Parathyroid adenoma (tissue), 2 donors: ENCODE measurements around the gene ALG3.
"Not testable (repeated sequence)": the region's sequence is repeated elsewhere in the genome, so short reads cannot be mapped to it uniquely, and the experiment has no call there.

Source experiments
- H2AFZ ChIP-seq: fragments of 300-600 bp; sonication (generic); one replicate; pipeline ENCODE4 v1.7.0; 2017; ENCODE audit warnings: antibody characterized with exemption, mild to moderate bottlenecking
- H3K27ac ChIP-seq: fragments of 300-600 bp; sonication (generic); one replicate; pipeline ENCODE4 v1.7.0; 2017
- H3K27me3 ChIP-seq: fragments of 300-600 bp; sonication (generic); one replicate; pipeline ENCODE4 v1.7.0; 2017; ENCODE audit warnings: low read length; ENCODE audit not compliant: control insufficient read depth, insufficient read depth
- H3K36me3 ChIP-seq: fragments of 300-600 bp; sonication (generic); one replicate; pipeline ENCODE4 v1.7.0; 2017; ENCODE audit warnings: low read length; ENCODE audit not compliant: control insufficient read depth, insufficient read depth
- H3K4me1 ChIP-seq: fragments of 300-600 bp; sonication (generic); one replicate; pipeline ENCODE4 v1.7.0; 2017; ENCODE audit warnings: control low read depth
- H3K4me2 ChIP-seq: fragments of 300-600 bp; sonication (generic); one replicate; pipeline ENCODE4 v1.7.0; 2017; ENCODE audit warnings: low read length
- H3K4me3 ChIP-seq: fragments of 300-600 bp; sonication (generic); one replicate; pipeline ENCODE4 v1.7.0; 2017; ENCODE audit warnings: low read depth, low read length
- H3K79me2 ChIP-seq: fragments of 300-600 bp; sonication (generic); one replicate; pipeline ENCODE4 v1.7.0; 2017; ENCODE audit warnings: control low read depth
- H3K9ac ChIP-seq: fragments of 300-600 bp; sonication (generic); one replicate; pipeline ENCODE4 v1.7.0; 2017; ENCODE audit warnings: mild to moderate bottlenecking
- H3K9me3 ChIP-seq: fragments of 300-600 bp; sonication (generic); one replicate; pipeline ENCODE4 v1.7.0; 2017; ENCODE audit warnings: low read length; ENCODE audit not compliant: control insufficient read depth
- TF ChIP-seq, protein P1 (sequence below): fragments of 300-600 bp; sonication (generic); IDR thresholded peaks from one replicate; pipeline ENCODE4 v1.7.0; 2017; ENCODE audit warnings: antibody characterized with exemption, mild to moderate bottlenecking
- donor health status: primary hyperparathyroidism.

ALG3 gene

DNA sequence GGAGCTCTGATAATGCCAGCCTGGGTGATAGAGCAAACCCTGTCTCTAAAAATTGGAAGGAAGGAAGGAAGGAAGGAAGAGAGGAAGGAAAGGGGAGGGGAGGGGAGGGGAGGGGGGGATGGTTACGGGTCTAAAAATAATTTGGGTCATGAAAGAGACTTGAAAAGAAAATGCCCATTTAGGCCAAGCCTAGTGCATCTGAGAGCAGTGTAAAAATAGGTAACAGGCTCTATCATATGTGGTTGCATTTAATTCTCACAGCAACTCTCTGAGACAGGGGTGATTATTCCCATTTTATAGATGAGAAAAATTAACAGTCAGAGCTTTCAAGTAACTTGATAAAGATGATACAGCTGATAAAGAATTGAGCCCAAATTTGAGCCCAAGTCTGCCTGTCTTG, 23.5 kb upstream of the ALG3 start:
- H3K79me2 ChIP-seq: no peaks in the 10 kb centered on the region
- peaks cover 3% of the 10 kb centered on the region for H3K4me1 ChIP-seq
- H3K4me3 ChIP-seq: no peak overlapping the region
- no peak overlapping the region for H3K4me2 ChIP-seq
- H3K27ac ChIP-seq: no peak overlapping the region
- H3K9me3 ChIP-seq: no peaks in the 10 kb centered on the region
- H2AFZ ChIP-seq: no peak overlapping the region
- no peaks in the 10 kb centered on the region for H3K27me3 ChIP-seq
- H3K36me3 ChIP-seq: no peaks in the 10 kb centered on the region
- H3K9ac ChIP-seq: no peak overlapping the region
- TF ChIP-seq, protein P1, sequence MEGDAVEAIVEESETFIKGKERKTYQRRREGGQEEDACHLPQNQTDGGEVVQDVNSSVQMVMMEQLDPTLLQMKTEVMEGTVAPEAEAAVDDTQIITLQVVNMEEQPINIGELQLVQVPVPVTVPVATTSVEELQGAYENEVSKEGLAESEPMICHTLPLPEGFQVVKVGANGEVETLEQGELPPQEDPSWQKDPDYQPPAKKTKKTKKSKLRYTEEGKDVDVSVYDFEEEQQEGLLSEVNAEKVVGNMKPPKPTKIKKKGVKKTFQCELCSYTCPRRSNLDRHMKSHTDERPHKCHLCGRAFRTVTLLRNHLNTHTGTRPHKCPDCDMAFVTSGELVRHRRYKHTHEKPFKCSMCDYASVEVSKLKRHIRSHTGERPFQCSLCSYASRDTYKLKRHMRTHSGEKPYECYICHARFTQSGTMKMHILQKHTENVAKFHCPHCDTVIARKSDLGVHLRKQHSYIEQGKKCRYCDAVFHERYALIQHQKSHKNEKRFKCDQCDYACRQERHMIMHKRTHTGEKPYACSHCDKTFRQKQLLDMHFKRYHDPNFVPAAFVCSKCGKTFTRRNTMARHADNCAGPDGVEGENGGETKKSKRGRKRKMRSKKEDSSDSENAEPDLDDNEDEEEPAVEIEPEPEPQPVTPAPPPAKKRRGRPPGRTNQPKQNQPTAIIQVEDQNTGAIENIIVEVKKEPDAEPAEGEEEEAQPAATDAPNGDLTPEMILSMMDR: no peak

DNA sequence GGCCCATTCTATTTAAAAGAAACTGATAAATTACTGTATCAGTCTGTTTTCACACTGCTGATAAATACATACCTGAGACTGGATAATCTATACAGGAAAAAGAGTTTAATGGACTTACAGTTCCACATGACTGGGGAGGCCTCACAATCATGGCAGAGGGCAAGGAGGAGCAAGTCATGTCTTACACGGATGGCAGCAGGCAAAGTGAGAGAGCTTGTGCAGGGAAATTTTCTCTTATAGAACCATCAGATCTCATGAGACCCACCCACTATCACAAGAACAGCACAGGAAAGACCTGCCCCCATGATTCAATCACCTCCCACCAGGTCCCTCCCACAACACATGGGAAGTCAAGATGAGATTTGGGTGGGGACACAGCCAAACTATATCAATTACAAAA, 18.5 kb upstream of the ALG3 start:
- not testable (repeated sequence) for H3K9ac ChIP-seq, H3K9me3 ChIP-seq, H3K4me2 ChIP-seq, H3K4me3 ChIP-seq, H3K36me3 ChIP-seq, H3K27me3 ChIP-seq, H3K4me1 ChIP-seq, H3K27ac ChIP-seq, H2AFZ ChIP-seq, H3K79me2 ChIP-seq

DNA sequence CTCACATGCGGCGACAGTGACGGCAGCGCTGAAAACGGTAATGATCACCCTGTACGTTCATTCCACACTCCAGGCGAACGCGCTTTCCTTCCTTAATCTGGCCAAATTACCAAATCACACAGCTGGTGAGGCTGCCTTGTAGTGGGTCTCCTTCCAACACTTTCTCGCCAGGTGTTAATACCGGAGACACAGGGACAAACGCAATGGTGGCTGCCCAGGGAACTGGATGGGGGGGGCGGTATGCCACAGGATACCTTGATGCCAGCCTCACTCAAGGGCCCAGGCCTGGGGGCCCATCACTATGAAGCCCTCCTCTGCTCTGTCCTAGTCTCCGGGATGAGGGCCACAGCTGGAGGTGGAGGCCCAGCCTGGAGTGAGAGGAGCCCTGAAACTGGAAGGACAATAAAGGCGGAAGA, 14.0 kb upstream of the ALG3 start:
- H3K4me2 ChIP-seq: no peak overlapping the region
- H3K4me3 ChIP-seq: no peak overlapping the region
- peaks cover 5% of the 10 kb centered on the region for H3K27me3 ChIP-seq
- no peaks in the 10 kb centered on the region for H3K36me3 ChIP-seq
- peaks cover 9% of the 10 kb centered on the region for H3K4me1 ChIP-seq
- H3K9me3 ChIP-seq: no peaks in the 10 kb centered on the region
- H3K79me2 ChIP-seq: no peaks in the 10 kb centered on the region
- TF ChIP-seq, protein P1: no peak
- H2AFZ ChIP-seq: peak overlapping the region; percentile 90
- no peak overlapping the region for H3K9ac ChIP-seq
- peak overlapping the region; percentile 15 for H3K27ac ChIP-seq

DNA sequence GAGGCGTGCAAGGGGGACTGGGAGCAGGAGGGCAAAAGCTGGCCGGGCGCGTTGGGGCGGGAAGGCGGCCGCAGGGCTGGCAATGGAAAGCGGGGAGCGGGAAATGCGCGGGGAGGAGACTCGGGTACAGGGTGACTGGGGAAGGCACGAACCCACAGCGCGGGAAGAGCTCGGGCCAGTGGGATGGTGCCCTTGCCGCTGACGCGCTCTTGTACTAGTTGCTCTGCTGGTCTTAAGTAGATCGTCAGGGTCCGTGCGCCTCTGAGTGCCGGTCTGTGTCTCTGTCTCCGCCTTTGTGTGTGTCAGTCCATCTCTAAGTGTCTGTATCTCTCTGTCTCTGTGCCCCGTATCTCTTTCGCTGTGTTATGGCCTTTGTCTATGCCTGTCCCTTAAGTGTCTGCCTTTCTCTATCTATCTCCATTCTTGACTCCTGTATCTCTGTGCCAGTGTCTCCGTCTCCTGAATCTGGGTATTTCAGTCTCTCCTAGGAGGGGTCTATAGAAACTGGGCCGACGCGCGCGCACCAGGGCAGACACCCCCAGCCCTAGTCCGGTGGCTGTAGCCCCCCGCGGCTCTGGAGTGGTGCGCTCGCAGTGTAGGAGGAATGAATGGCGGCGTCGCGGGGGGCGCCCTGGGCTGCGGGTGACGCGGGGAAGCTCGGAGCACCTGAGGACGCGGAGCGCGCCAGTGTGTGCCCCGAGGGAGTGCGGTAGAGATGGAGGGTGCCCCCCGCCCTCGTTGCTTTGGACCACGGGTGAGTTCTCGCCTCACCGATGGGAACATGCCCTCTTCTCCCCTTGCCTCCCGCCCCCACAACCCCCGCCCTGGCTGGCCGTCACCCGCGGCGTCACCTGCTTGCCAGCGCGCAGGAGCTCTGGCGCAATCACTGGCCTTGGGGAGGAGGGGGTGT, 13.3 kb upstream of the ALG3 start:
- H3K9ac ChIP-seq: no peak overlapping the region
- no peaks in the 10 kb centered on the region for H3K36me3 ChIP-seq
- TF ChIP-seq, protein P1: no peak
- peak overlapping the region; percentile 51 for H3K27ac ChIP-seq
- peaks cover 9% of the 10 kb centered on the region for H3K4me1 ChIP-seq
- no peaks in the 10 kb centered on the region for H3K9me3 ChIP-seq
- no peaks in the 10 kb centered on the region for H3K79me2 ChIP-seq
- peak overlapping the region; percentile 27 for H3K4me3 ChIP-seq
- H3K27me3 ChIP-seq: peaks cover 5% of the 10 kb centered on the region
- peak overlapping the region; percentile 53 for H3K4me2 ChIP-seq
- H2AFZ ChIP-seq: peak overlapping the region; percentile 90

DNA sequence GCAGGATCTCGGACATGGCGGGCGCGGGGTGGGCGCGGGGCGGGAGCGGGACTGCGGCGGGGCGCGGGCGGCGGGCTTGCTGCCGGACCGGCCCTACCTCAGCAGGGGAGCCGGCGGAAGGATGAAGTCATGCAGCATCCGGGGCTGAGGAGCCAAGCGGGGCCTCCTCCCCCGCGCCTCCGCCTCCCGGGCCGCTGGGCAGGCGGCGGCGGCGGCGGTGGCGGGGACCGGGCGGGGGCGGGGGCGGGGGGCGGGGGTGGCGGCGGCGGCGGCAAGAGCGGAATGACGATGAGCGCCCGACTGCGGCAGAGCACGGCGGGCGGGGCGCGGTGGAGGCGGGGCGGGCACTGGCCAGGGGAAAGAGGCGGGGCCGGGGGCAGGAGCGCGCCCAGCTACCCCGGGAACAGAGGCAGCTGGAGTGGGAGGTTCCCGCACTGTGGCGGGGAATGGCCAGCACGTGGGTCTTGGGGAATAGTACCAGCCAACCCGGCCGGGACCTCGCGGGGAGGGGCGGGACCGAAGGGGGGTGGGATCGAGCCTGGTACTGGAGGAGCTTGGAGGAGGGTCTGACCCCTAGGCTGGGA, 12.6 kb upstream of the ALG3 start, which contains the start of gene CAMK2N2:
TSS of gene CAMK2N2 (minus strand) at position 284 of the 584 bp plus-strand sequence. CDS start at position 16, 268 bp downstream.
- TF ChIP-seq, protein P1: no peak
- peak within 1 kb of the TSS; percentile 19 for H3K9ac ChIP-seq

More for the DNA sequence above, 12.6 kb upstream of the ALG3 start, which contains the start of gene CAMK2N2:
- Histone ChIP-seq H3K27me3 (peaks cover 5% of the 10 kb centered on the region), H3K4me2 (peak within 1 kb of the TSS; percentile 56), H3K79me2 (no peaks in the 10 kb centered on the region), H2AFZ (peak within 1 kb of the TSS; percentile 93), H3K4me1 (peaks cover 9% of the 10 kb centered on the region), H3K36me3 (no peaks in the 10 kb centered on the region), H3K27ac (peak within 1 kb of the TSS; percentile 51), H3K4me3 (peak within 1 kb of the TSS; percentile 27), H3K9me3 (no peaks in the 10 kb centered on the region)
